Stimulated activated CD4-positive, alpha-beta T cell treated with anti-CD3 and anti-CD28 coated beads, Interleukin-15, amount 100 ng/mL, for 24 hours (primary cell): ENCODE data around the gene ZNF784.
A peak's percentile ranks its signal among the peaks of the same experiment; 100 is the strongest.
"Not testable (repeated sequence)": the region's sequence is repeated elsewhere in the genome, so short reads cannot be mapped to it uniquely, and the experiment has no call there.

ENCODE experiments used
- DNase-seq: peaks from one replicate; pipeline ENCODE4 v3.0.0-alpha.2; 2020

ZNF784 gene

GRCh38 chr19:55599842-55600661, 24.3 kb downstream of the ZNF784 start, which contains the start of gene ZNF524:
TSS of gene ZNF524 (plus strand) at chr19:55600288. CDS start at chr19:55602113, 1,825 bp downstream.
- DNase-seq: peak; percentile 88

- peak; percentile 98 for DNase-seq
These were observed 24.9 kb downstream of the ZNF784 start, which contains the start of gene FIZ1 for GRCh38 chr19:55599468-55599841. TSS of gene FIZ1 (minus strand) at chr19:55599517. CDS start at chr19:55597865, 1,652 bp downstream.

GRCh38 chr19:55598719-55599467, 25.5 kb downstream of the ZNF784 start:
- peak; percentile 91 for DNase-seq

GRCh38 chr19:55598034-55598433, 26.3 kb downstream of the ZNF784 start:
- no peak for DNase-seq

GRCh38 chr19:55597501-55597921, 26.9 kb downstream of the ZNF784 start:
- DNase-seq: no peak

- DNase-seq: no peak
These were observed 28.1 kb downstream of the ZNF784 start for GRCh38 chr19:55596304-55596703.

- DNase-seq: no peak
These were observed 29.3 kb downstream of the ZNF784 start for GRCh38 chr19:55594996-55595545.

GRCh38 chr19:55593096-55593772, 31.1 kb downstream of the ZNF784 start:
- DNase-seq: no peak

GRCh38 chr19:55592391-55593090, 31.8 kb downstream of the ZNF784 start:
- no peak for DNase-seq

- DNase-seq: no peak
These were observed 32.8 kb downstream of the ZNF784 start for GRCh38 chr19:55591555-55591954.

GRCh38 chr19:55590617-55591016, 33.7 kb downstream of the ZNF784 start:
- peak; percentile 37 for DNase-seq

GRCh38 chr19:55590109-55590508, 34.3 kb downstream of the ZNF784 start:
- no peak for DNase-seq

GRCh38 chr19:55588738-55589137, 35.6 kb downstream of the ZNF784 start:
- DNase-seq: no peak

- DNase-seq: peak; percentile 96
These were observed 37.2 kb downstream of the ZNF784 start for GRCh38 chr19:55586976-55587668.

GRCh38 chr19:55585658-55586339, 38.6 kb downstream of the ZNF784 start:
- peak; percentile 73 for DNase-seq

GRCh38 chr19:55584871-55585270, 39.5 kb downstream of the ZNF784 start:
- DNase-seq: no peak

- not testable (repeated sequence) for DNase-seq
These were observed 40.5 kb downstream of the ZNF784 start for GRCh38 chr19:55583897-55584296.

- DNase-seq: not testable (repeated sequence)
These were observed 42.1 kb downstream of the ZNF784 start for GRCh38 chr19:55582284-55582683.

GRCh38 chr19:55581823-55582223, 42.5 kb downstream of the ZNF784 start:
- no peak for DNase-seq

GRCh38 chr19:55581145-55581822, 43.1 kb downstream of the ZNF784 start:
- peak; percentile 36 for DNase-seq
